Neural cell (in vitro differentiated cells): ENCODE data around the gene SLC28A1.

Experiments used
- EP300 ChIP-seq: fragments of 450-650 bp; conservative IDR thresholded peaks from 2 replicates; pipeline ENCODE4 v1.6.1; 2014; ENCODE audit warnings: antibody characterized with exemption, mild to moderate bottlenecking, moderate library complexity; ENCODE audit not compliant: poor library complexity, severe bottlenecking
- EZH2 ChIP-seq: fragments of 200-600, 300-800 bp; shearing (Covaris generic), sonication (generic); IDR thresholded peaks from 2 replicates; pipeline ENCODE4 v1.6.1; 2014; ENCODE audit warnings: antibody characterized with exemption, low read length, borderline replicate concordance, mild to moderate bottlenecking; ENCODE audit not compliant: insufficient read depth, poor library complexity, severe bottlenecking
- POLR2AphosphoS5 ChIP-seq: IDR thresholded peaks from 2 replicates; pipeline ENCODE4 v1.6.1; 2012
- RAD21 ChIP-seq: fragments of 450-650 bp; conservative IDR thresholded peaks from 2 replicates; pipeline ENCODE4 v1.6.1; 2014; ENCODE audit warnings: antibody characterized with exemption, mild to moderate bottlenecking, moderate library complexity
- SMC3 ChIP-seq: fragments of 450-650 bp; conservative IDR thresholded peaks from 2 replicates; pipeline ENCODE4 v1.6.1; 2014; ENCODE audit warnings: antibody characterized with exemption, mild to moderate bottlenecking, moderate library complexity; ENCODE audit not compliant: poor library complexity
- TAF1 ChIP-seq: IDR thresholded peaks from 2 replicates; pipeline ENCODE4 v1.6.1; 2012; ENCODE audit warnings: low read depth
- TF ChIP-seq, protein P1 (sequence below): fragments of 450-650 bp; IDR thresholded peaks from 2 replicates; pipeline ENCODE4 v1.5.1; 2014; ENCODE audit warnings: antibody characterized with exemption, mild to moderate bottlenecking, moderate library complexity; ENCODE audit not compliant: poor library complexity, severe bottlenecking
- TF ChIP-seq, protein P2 (sequence below): IDR thresholded peaks from 2 replicates; pipeline ENCODE4 v1.6.1; 2012; ENCODE audit warnings: borderline replicate concordance

DNA sequence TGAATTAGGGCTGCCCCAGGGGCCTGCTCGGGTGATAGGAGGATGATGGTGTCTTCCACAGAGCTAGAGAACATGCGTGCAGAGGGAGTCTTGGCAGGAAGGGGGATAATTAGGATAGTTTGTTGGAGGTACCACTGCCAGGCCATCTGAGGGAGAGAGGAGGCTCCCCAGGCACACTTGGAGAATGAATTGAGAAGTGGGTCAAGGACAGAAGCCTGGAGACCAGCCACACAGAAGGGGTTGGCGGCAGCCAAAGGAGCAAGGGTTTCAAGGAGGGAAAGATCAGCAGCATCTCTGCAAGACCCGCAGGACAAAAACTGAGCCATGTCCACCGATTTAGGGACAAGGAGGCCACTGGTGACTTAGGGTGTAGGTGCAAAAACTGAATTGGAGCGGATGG is 6.9 kb downstream of the SLC28A1 start:
- TF ChIP-seq, protein P1, sequence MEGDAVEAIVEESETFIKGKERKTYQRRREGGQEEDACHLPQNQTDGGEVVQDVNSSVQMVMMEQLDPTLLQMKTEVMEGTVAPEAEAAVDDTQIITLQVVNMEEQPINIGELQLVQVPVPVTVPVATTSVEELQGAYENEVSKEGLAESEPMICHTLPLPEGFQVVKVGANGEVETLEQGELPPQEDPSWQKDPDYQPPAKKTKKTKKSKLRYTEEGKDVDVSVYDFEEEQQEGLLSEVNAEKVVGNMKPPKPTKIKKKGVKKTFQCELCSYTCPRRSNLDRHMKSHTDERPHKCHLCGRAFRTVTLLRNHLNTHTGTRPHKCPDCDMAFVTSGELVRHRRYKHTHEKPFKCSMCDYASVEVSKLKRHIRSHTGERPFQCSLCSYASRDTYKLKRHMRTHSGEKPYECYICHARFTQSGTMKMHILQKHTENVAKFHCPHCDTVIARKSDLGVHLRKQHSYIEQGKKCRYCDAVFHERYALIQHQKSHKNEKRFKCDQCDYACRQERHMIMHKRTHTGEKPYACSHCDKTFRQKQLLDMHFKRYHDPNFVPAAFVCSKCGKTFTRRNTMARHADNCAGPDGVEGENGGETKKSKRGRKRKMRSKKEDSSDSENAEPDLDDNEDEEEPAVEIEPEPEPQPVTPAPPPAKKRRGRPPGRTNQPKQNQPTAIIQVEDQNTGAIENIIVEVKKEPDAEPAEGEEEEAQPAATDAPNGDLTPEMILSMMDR = no peak
- TF ChIP-seq, protein P2, sequence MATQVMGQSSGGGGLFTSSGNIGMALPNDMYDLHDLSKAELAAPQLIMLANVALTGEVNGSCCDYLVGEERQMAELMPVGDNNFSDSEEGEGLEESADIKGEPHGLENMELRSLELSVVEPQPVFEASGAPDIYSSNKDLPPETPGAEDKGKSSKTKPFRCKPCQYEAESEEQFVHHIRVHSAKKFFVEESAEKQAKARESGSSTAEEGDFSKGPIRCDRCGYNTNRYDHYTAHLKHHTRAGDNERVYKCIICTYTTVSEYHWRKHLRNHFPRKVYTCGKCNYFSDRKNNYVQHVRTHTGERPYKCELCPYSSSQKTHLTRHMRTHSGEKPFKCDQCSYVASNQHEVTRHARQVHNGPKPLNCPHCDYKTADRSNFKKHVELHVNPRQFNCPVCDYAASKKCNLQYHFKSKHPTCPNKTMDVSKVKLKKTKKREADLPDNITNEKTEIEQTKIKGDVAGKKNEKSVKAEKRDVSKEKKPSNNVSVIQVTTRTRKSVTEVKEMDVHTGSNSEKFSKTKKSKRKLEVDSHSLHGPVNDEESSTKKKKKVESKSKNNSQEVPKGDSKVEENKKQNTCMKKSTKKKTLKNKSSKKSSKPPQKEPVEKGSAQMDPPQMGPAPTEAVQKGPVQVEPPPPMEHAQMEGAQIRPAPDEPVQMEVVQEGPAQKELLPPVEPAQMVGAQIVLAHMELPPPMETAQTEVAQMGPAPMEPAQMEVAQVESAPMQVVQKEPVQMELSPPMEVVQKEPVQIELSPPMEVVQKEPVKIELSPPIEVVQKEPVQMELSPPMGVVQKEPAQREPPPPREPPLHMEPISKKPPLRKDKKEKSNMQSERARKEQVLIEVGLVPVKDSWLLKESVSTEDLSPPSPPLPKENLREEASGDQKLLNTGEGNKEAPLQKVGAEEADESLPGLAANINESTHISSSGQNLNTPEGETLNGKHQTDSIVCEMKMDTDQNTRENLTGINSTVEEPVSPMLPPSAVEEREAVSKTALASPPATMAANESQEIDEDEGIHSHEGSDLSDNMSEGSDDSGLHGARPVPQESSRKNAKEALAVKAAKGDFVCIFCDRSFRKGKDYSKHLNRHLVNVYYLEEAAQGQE = no peak
- TF ChIP-seq EZH2 (no peak), EP300 (no peak), TAF1 (no peak), POLR2AphosphoS5 (no peak), RAD21 (no peak), SMC3 (no peak)
